Measurements from ENCODE around the gene TSPOAP1. TPM values are rescaled to one million over a fixed set of nuclear protein-coding genes. Genes with fewer than 3 reads are reported as not detected.

Gene TSPOAP1
- total RNA-seq, 1 donor from 2014 or later, result 0.05 TPM

DNA sequence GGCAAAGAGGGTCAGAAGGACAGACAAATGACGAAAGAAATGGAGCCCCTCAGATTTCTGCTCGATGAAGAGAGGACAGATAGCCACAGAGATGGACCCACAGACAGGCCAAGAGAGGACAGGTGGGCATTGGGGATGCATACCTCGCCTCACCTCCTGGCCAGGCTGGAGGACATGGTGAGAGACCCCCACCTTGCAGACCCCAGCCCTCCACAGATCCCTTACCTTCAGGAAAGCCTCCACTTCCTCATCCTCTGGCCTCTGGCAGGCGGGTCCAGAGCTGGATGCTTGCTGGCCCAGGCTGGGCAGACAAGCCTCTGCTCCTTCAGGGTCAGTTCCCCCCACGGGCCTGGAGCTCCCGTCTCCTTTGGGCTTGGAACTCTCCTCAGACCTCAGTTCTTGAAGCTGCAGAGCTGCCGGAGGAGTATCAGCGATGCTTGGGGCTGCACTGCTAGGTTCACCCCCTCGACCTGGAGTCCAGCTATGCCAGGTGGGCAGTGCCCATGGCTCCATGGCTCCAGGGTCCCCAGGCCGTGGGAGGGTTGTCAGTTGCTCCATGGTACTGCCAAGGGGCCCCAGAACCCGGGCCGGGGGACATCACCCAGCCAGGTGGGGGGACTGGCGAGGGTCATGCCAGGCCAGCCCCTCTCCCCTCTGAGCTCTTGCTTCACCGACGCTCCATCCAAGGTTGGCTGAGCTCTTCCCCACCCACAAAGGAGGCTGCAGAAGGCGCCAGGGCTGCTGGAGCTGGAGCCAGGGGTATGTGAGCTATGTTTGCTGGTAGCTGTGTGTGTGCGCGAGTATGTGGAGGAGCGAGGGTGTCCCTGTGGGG is 1.0 kb downstream of the TSPOAP1 start:
- H3K36me3 Mint-ChIP-seq (ENCODE audit: unreplicated experiment), result no peaks in the 10 kb centered on the region
- no peak for TF ChIP-seq CTCF (IDR thresholded peaks at IDR 0.05)
- no peak for DNase-seq (ENCODE audit: extremely low spot score, unreplicated experiment)
- H3K9me3 Mint-ChIP-seq (ENCODE audit: unreplicated experiment), result no peaks in the 10 kb centered on the region
- no peaks in the 10 kb centered on the region for H3K4me1 Mint-ChIP-seq (ENCODE audit: unreplicated experiment)
- no peak overlapping the region for H3K4me3 Mint-ChIP-seq (ENCODE audit: unreplicated experiment)
- H3K27ac Mint-ChIP-seq (ENCODE audit: unreplicated experiment), result no peak overlapping the region
- peaks cover 10% of the 10 kb centered on the region for H3K27me3 Mint-ChIP-seq (ENCODE audit: unreplicated experiment)

DNA sequence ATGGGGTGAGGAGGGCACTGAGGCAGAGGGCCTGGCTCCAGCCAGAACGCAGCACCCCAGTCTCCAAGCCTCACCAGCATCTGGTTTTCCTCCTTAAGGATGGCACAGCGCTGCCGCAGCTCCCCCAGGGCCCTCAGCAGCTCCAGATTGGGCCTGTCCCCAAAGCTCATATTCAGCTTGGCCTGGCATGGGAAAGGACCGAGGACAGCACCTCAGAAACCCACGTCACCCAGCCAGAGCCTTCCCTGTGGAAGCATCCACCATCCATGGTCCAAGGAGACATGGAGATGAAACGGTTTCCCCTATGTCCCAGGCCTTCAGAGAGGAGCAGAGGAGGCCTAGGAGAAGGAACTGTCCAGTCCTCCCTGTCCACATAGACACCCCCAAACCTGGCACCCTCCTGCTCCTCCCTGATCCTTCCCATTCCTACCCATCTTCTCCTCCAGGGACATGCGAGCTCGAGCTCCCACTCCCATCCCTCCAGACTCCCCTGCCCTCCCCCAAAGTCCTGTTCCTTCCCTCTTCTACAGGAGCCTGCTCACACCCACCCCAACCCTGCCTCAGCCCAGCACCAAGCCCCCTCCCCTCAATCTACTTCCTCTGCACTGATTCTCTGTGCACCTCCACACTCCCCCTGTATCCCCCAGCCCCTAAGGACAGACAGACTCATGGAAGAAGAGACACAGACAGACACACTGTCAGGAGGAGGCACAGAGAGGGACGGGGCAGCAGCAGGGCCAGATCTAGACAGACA is 1.8 kb downstream of the TSPOAP1 start:
- H3K27me3 Mint-ChIP-seq (ENCODE audit: unreplicated experiment), result peaks cover 10% of the 10 kb centered on the region
- DNase-seq (ENCODE audit: extremely low spot score, unreplicated experiment), result no peak
- H3K27ac Mint-ChIP-seq (ENCODE audit: unreplicated experiment), result no peak overlapping the region
- no peak for TF ChIP-seq CTCF (IDR thresholded peaks at IDR 0.05)
- H3K4me1 Mint-ChIP-seq (ENCODE audit: unreplicated experiment), result no peaks in the 10 kb centered on the region
- no peaks in the 10 kb centered on the region for H3K36me3 Mint-ChIP-seq (ENCODE audit: unreplicated experiment)
- no peak overlapping the region for H3K4me3 Mint-ChIP-seq (ENCODE audit: unreplicated experiment)
- no peaks in the 10 kb centered on the region for H3K9me3 Mint-ChIP-seq (ENCODE audit: unreplicated experiment)

GRCh38 chr17:58325976-58326468 is 2.6 kb downstream of the TSPOAP1 start:
- Mint-ChIP-seq H3K4me3 (ENCODE audit: unreplicated experiment) (no peak overlapping the region), H3K27me3 (ENCODE audit: unreplicated experiment) (peaks cover 10% of the 10 kb centered on the region), H3K9me3 (ENCODE audit: unreplicated experiment) (no peaks in the 10 kb centered on the region), H3K27ac (ENCODE audit: unreplicated experiment) (no peak overlapping the region), H3K36me3 (ENCODE audit: unreplicated experiment) (no peaks in the 10 kb centered on the region), H3K4me1 (ENCODE audit: unreplicated experiment) (no peaks in the 10 kb centered on the region)
- no peak for TF ChIP-seq CTCF (IDR thresholded peaks at IDR 0.05)
- no peak for DNase-seq (ENCODE audit: extremely low spot score, unreplicated experiment)

DNA sequence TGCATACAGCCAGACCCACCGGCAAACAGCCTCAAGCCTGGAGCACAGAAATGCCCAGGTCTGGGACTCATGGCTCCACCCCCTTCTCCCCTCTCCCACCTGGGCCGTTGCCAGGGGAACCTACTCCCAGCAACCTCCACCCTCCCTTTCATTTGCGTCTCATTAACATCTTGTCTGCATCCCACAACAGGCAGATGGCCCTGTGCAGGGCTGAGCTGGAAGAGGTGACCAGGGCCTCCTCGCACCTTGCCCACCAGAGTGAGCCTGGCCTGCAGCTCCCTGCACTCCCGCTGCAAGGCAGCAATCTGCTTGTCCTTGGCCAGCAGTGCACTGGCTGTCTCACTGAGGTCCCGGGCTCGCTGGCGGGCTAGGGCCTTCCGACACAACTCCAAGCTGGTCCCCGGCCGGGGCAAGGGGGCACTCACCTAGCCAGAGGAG is 3.3 kb downstream of the TSPOAP1 start:
- H3K27ac Mint-ChIP-seq (ENCODE audit: unreplicated experiment), result no peak overlapping the region
- H3K27me3 Mint-ChIP-seq (ENCODE audit: unreplicated experiment), result peaks cover 10% of the 10 kb centered on the region
- TF ChIP-seq CTCF (IDR thresholded peaks at IDR 0.05), result no peak
- no peaks in the 10 kb centered on the region for H3K36me3 Mint-ChIP-seq (ENCODE audit: unreplicated experiment)
- no peak overlapping the region for H3K4me3 Mint-ChIP-seq (ENCODE audit: unreplicated experiment)
- no peak for DNase-seq (ENCODE audit: extremely low spot score, unreplicated experiment)
- H3K4me1 Mint-ChIP-seq (ENCODE audit: unreplicated experiment), result no peaks in the 10 kb centered on the region
- H3K9me3 Mint-ChIP-seq (ENCODE audit: unreplicated experiment), result no peaks in the 10 kb centered on the region
